Lower leg skin (tissue), 3 donors: ENCODE measurements around the gene WDR73.

ENCODE experiments used
- CTCF ChIP-seq, 3 donors: fragments of 450-650 bp; IDR thresholded peaks; one replicate each; pipeline ENCODE4 v1.5.1; 2016; ENCODE audit warnings: antibody characterized with exemption in 3 of 3, mild to moderate bottlenecking in 3 of 3, moderate library complexity in 2 of 3
- POLR2A ChIP-seq, 2 donors: fragments of 450-650 bp; IDR thresholded peaks; one replicate each; pipeline ENCODE4 v1.6.1; 2016 to 2017; ENCODE audit warnings: antibody characterized with exemption in 2 of 2, mild to moderate bottlenecking in 1 of 2, moderate library complexity in 1 of 2

GRCh38 chr15:84703808-84704207, 49.7 kb upstream of the WDR73 start:
- TF ChIP-seq POLR2A (IDR thresholded peaks at IDR 0.05) (no peak), CTCF (IDR thresholded peaks at IDR 0.05) (no peak)
